GM12878 (cell line): ENCODE results near the gene QRFP. TPM values are rescaled to one million over a fixed set of nuclear protein-coding genes. Genes with fewer than 3 reads are reported as not detected.

ENCODE experiments used
- ATAC-seq: fragments of 200-7000 bp; cut with Tn5 transposase; 3 replicates; pipeline ENCODE4 v1.9.1; 2020; ENCODE audit warnings: mild to moderate bottlenecking, moderate library complexity
- BruUV-seq: library from RNA; stranded (reverse); fragments of 400-500 nt; replicated peaks from 2 replicates; lab custom pipeline; 2021; lab: Mats Ljungman, UMichigan
- CTCF ChIA-PET: fragments of 300-600 bp; sonication (Branson Sonifier 250); formaldehyde crosslinking; extraction: SDS; loops from one replicate; lab custom pipeline; 2021; ENCODE audit warnings: inconsistent platforms; lab: Yijun Ruan, JAX
- POLR2A ChIA-PET: fragments of 350-600 bp; formaldehyde crosslinking; extraction: SDS; loops from one replicate; lab custom pipeline; 2021; ENCODE audit warnings: inconsistent platforms; lab: Charles Lee
- RAD21 ChIA-PET: fragments of 300-600 bp; sonication (Branson Sonifier 250); formaldehyde crosslinking; loops from one replicate; lab custom pipeline; 2023; ENCODE audit warnings: antibody characterized with exemption; ENCODE audit not compliant: unreplicated experiment; lab: Charles Lee
- SMC1A ChIA-PET: fragments of 300-600 bp; sonication (Branson Sonifier 250); formaldehyde crosslinking; loops from one replicate; lab custom pipeline; 2023; ENCODE audit not compliant: unreplicated experiment, uncharacterized antibody; lab: Charles Lee
- DNase-seq: peaks from one replicate; pipeline ENCODE4 v3.0.0-alpha.2; 2011; ENCODE audit warnings: low read depth, low spot score
- FAIRE-seq: peaks from 3 replicates; lab custom pipeline; 2011; peaks lifted over from hg19 to GRCh38; lab: Jason Lieb, UNC
- H2AFZ ChIP-seq: 2 replicates; pipeline ENCODE4 v1.6.0; 2011; ENCODE audit warnings: low read depth, low read length, control low read depth; ENCODE audit not compliant: control insufficient read depth
- H3K27ac ChIP-seq: 2 replicates; pipeline ENCODE4 v1.5.1; 2011; ENCODE audit warnings: control low read depth; ENCODE audit not compliant: control insufficient read depth, insufficient read depth
- H3K27me3 ChIP-seq, 2 experiments: replicated peaks in 1 of 2; 2 replicates each; pipeline versions ENCODE4 v1.6.0 to v1.6.1; 2011; ENCODE audit warnings: low read length in 1 of 2; ENCODE audit not compliant: control insufficient read depth in 2 of 2, insufficient read depth in 2 of 2
- H3K36me3 ChIP-seq, 2 experiments: 2 replicates each; pipeline ENCODE4 v1.5.1; 2011; ENCODE audit warnings: low read length in 1 of 2; ENCODE audit not compliant: control insufficient read depth in 2 of 2, insufficient read depth in 2 of 2
- H3K4me1 ChIP-seq: 2 replicates; pipeline ENCODE4 v1.6.1; 2011; ENCODE audit warnings: mild to moderate bottlenecking, low read length, moderate library complexity, mixed read lengths; ENCODE audit not compliant: control insufficient read depth, insufficient read depth
- H3K4me2 ChIP-seq: 2 replicates; pipeline ENCODE4 v1.6.0; 2011; ENCODE audit warnings: control low read depth; ENCODE audit not compliant: control insufficient read depth, insufficient read depth
- H3K4me3 ChIP-seq: fragments of 200-600 bp; sonication (generic); 2 replicates; pipeline ENCODE4 v1.5.1; 2016
- H3K79me2 ChIP-seq: 2 replicates; pipeline ENCODE4 v1.6.0; 2011; ENCODE audit warnings: low read length; ENCODE audit not compliant: control insufficient read depth, insufficient read depth
- H3K9ac ChIP-seq: 2 replicates; pipeline ENCODE4 v1.8.0; 2011; ENCODE audit warnings: low read length, control low read depth, mixed read lengths; ENCODE audit not compliant: control insufficient read depth, insufficient read depth
- H3K9me3 ChIP-seq: replicated peaks from 3 replicates; pipeline ENCODE4 v1.5.1; 2011; ENCODE audit warnings: mild to moderate bottlenecking, low read length; ENCODE audit not compliant: control insufficient read depth, insufficient read depth
- H4K20me1 ChIP-seq: 2 replicates; pipeline ENCODE4 v1.6.0; 2011; ENCODE audit not compliant: control insufficient read depth, insufficient read depth
- BCL3 ChIP-seq: IDR thresholded peaks from 2 replicates; pipeline ENCODE4 v1.6.1; 2011; ENCODE audit warnings: borderline replicate concordance, low read depth, mild to moderate bottlenecking, moderate library complexity, low read length; ENCODE audit not compliant: insufficient read depth, poor library complexity, severe bottlenecking
- CBX5 ChIP-seq: sonication (generic); IDR thresholded peaks from 2 replicates; pipeline ENCODE4 v1.6.1; 2016; ENCODE audit warnings: low read depth, moderate library complexity, mild to moderate bottlenecking, inconsistent platforms
- HDGF ChIP-seq: fragments of 450-650 bp; IDR thresholded peaks from 2 replicates; pipeline ENCODE4 v1.6.1; 2016; ENCODE audit warnings: antibody characterized with exemption
- IRF5 ChIP-seq: fragments of 450-650 bp; IDR thresholded peaks from 2 replicates; pipeline ENCODE4 v1.6.1; 2017; ENCODE audit warnings: borderline replicate concordance
- MEF2B ChIP-seq: fragments of 450-650 bp; IDR thresholded peaks from 2 replicates; pipeline ENCODE4 v1.6.1; 2018; ENCODE audit warnings: mild to moderate bottlenecking, moderate library complexity; ENCODE audit not compliant: partially characterized antibody, poor library complexity, severe bottlenecking
- MTA2 ChIP-seq: fragments of 450-650 bp; IDR thresholded peaks from 2 replicates; pipeline ENCODE4 v1.6.1; 2016; ENCODE audit warnings: low read depth, mild to moderate bottlenecking, moderate library complexity
- PBX3 ChIP-seq: IDR thresholded peaks from 2 replicates; pipeline ENCODE4 v1.6.1; 2011; ENCODE audit warnings: mild to moderate bottlenecking, low read depth, low read length, moderate library complexity; ENCODE audit not compliant: insufficient replicate concordance
- PML ChIP-seq: IDR thresholded peaks from 2 replicates; pipeline ENCODE4 v1.6.1; 2012; ENCODE audit warnings: low read length, inconsistent platforms
- RAD51 ChIP-seq: fragments of 450-650 bp; IDR thresholded peaks from 2 replicates; pipeline ENCODE4 v1.6.1; 2016; ENCODE audit warnings: moderate library complexity, mild to moderate bottlenecking, inconsistent platforms
- RFX5 ChIP-seq: IDR thresholded peaks from 2 replicates; pipeline ENCODE4 v1.6.1; 2011; ENCODE audit warnings: low read depth, low read length, improper control_type of control experiment
- RUNX3 ChIP-seq: IDR thresholded peaks from 2 replicates; pipeline ENCODE4 v1.6.1; 2012; ENCODE audit warnings: low read length, inconsistent platforms
- SIN3A ChIP-seq: IDR thresholded peaks from 2 replicates; pipeline ENCODE4 v1.6.1; 2012; ENCODE audit warnings: low read depth, low read length, improper control_type of control experiment
- YBX1 ChIP-seq: fragments of 450-650 bp; IDR thresholded peaks from 2 replicates; pipeline ENCODE4 v1.6.1; 2016; ENCODE audit warnings: antibody characterized with exemption
- ZNF217 ChIP-seq: fragments of 450-650 bp; IDR thresholded peaks from 2 replicates; pipeline ENCODE4 v1.6.1; 2017; ENCODE audit warnings: antibody characterized with exemption, mild to moderate bottlenecking
- WGBS: methylation state at CpG from one replicate; pipeline ENCODE4 v1.1.6; 2016; ENCODE audit warnings: low lambda C conversion rate; ENCODE audit not compliant: insufficient replicate concordance, insufficient coverage; ENCODE audit errors: missing lambda C conversion rate; 5-methylcytosine and 5-hydroxymethylcytosine counted together
- in situ Hi-C: fragments of 300-500 bp; cut with MboI; formaldehyde crosslinking; loops from 9 replicates; pipeline ENCODE4 v1.14.3; 2018; ENCODE audit warnings: mixed read lengths
- intact Hi-C: fragments of 100-400 bp; cut with micrococcal nuclease; formaldehyde crosslinking; loops from one replicate; pipeline ENCODE4 v1.14.2; 2022; ENCODE audit not compliant: unreplicated experiment
- polyA plus RNA-seq, 11 experiments: library from polyadenylated mRNA; depleted of rRNA in 4 of 11; unstranded in 6 of 11; stranded (reverse) in 5 of 11; fragments of >200 nt; fragmentation: Nextera tagmentation in 4 of 11; fragmentation: Illumina TruSeq in 1 of 11; extraction: Ambion mirVana in 4 of 11; extraction: Trizol in 1 of 11; gene quantifications; 1 replicate in 1 of 11; 2 replicates in 10 of 11; pipeline versions ENCODE4 v1.2.1 to v1.2.3, GENCODE V29; 2011 to 2016; ENCODE audit warnings: inconsistent platforms in 2 of 11, missing spikeins in 2 of 11, low read depth in 1 of 11
- total RNA-seq, 4 experiments: library from RNA; depleted of rRNA in 3 of 4; stranded (reverse); fragments of >200 nt in 3 of 4; fragmentation: Illumina TruSeq in 1 of 4; extraction: Trizol in 1 of 4; gene quantifications; 2 replicates each; pipeline versions ENCODE4 v1.2.1 to v1.2.3, GENCODE V29; 2013 to 2021

Gene QRFP
- total and polyA plus RNA-seq, 10 of the 15 experiments (the other 5 are each of a cell fraction or from before 2014, with no cell fraction given), result not detected

GRCh38 chr9:130920233-130920632 lies 23.6 kb upstream of the QRFP start:
- no peak overlapping the region for H3K9ac ChIP-seq
- 38% methylated on average over 8 of the region's 8 CpGs for WGBS
- H3K36me3 ChIP-seq, result no peaks in the 10 kb centered on the region
- no peaks in the 10 kb centered on the region; a peak in 1 of 4 replicates for H3K27me3 ChIP-seq
- no peaks in the 10 kb centered on the region for H4K20me1 ChIP-seq
- intact Hi-C loops, result no loop called here
- in situ Hi-C loops, result no loop called here
- BruUV-seq, result no TSS peak
- FAIRE-seq (no peak), DNase-seq (no peak), ATAC-seq (no peak)
- H3K4me2 ChIP-seq, result no peak overlapping the region
- H3K9me3 ChIP-seq, result no peaks in the 10 kb centered on the region
- CTCF ChIA-PET, result no interaction called here
- no peak overlapping the region for H3K27ac ChIP-seq
- H2AFZ ChIP-seq, result no peak overlapping the region
- no peaks in the 10 kb centered on the region; the same call in 1 of the 2 replicates for H3K4me1 ChIP-seq
- POLR2A ChIA-PET, result no interaction called here
- no peak overlapping the region for H3K4me3 ChIP-seq
- no peaks in the 10 kb centered on the region for H3K79me2 ChIP-seq
- RAD21 ChIA-PET, result no interaction called here
- SMC1A ChIA-PET, result no interaction called here
- no peak for TF ChIP-seq HDGF
- no peak for TF ChIP-seq RAD51
- TF ChIP-seq ZNF217, result no peak
- no peak for TF ChIP-seq MTA2
- TF ChIP-seq SIN3A, result no peak
- TF ChIP-seq YBX1, result no peak
- no peak for TF ChIP-seq RUNX3
- no peak for TF ChIP-seq RFX5

GRCh38 chr9:130919559-130920145 lies 23.0 kb upstream of the QRFP start:
- no peak overlapping the region for H3K4me2 ChIP-seq
- WGBS, result 21% methylated on average over 14 of the region's 14 CpGs
- ChIA-PET SMC1A (no interaction called here), POLR2A (no interaction called here), RAD21 (no interaction called here), CTCF (no interaction called here)
- H3K9ac ChIP-seq, result no peak overlapping the region
- TF ChIP-seq PML (no peak), MEF2B (no peak), PBX3 (no peak), IRF5 (no peak), CBX5 (no peak), SIN3A (no peak), BCL3 (no peak)
- no peaks in the 10 kb centered on the region for H3K79me2 ChIP-seq
- BruUV-seq, result no TSS peak
- H3K27ac ChIP-seq, result no peak overlapping the region
- H3K36me3 ChIP-seq, result no peaks in the 10 kb centered on the region
- ATAC-seq (no peak), FAIRE-seq (no peak), DNase-seq (no peak)
- H3K9me3 ChIP-seq, result no peaks in the 10 kb centered on the region
- H3K27me3 ChIP-seq, result no peaks in the 10 kb centered on the region; a peak in 1 of 4 replicates
- H2AFZ ChIP-seq, result no peak overlapping the region
- intact Hi-C loops, result no loop called here
- no peaks in the 10 kb centered on the region for H3K4me1 ChIP-seq
- H4K20me1 ChIP-seq, result no peaks in the 10 kb centered on the region
- in situ Hi-C loops, result no loop called here
- H3K4me3 ChIP-seq, result no peak overlapping the region
